GM12892 (cell line): ENCODE data around the gene RPL21.

ENCODE experiments used
- POLR2AphosphoS5 ChIP-seq: IDR thresholded peaks from 2 replicates; pipeline ENCODE4 v1.6.1; 2011; ENCODE audit warnings: low read depth, low read length, control low read depth
- TAF1 ChIP-seq: IDR thresholded peaks from 2 replicates; pipeline ENCODE4 v1.6.1; 2011; ENCODE audit warnings: low read depth, mild to moderate bottlenecking, control low read depth, low read length, borderline replicate concordance

DNA sequence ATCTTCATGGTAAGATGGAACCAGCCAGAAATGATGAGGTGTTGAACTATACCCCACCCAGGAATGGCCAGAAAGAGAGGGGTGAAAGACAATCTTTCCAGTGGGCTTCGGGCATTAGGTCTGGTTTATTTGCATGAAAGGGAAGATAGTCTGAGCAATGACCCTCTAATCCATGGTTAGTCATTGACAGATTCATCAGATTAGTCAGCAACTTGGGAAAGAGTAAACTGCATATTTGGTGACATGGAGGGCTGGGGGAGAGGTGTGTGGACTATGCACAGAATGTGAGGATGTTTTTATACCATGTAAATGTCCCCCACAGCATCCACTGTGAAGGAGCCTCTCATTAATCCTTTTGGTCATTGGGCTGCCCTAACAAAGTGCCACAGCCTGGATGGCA, 49.7 kb upstream of the RPL21 start:
- no peak for TF ChIP-seq POLR2AphosphoS5
- no peak for TF ChIP-seq TAF1
